T-helper 17 cell (primary cell): ENCODE measurements around the gene NAT16. TPM values are rescaled to one million over a fixed set of nuclear protein-coding genes. Genes with fewer than 3 reads are reported as not detected.

Source experiments
- ATAC-seq: fragments of 150-1000 bp; cut with Tn5 transposase; 2 replicates; pipeline ENCODE4 v1.10.0; 2021; ENCODE audit warnings: mild to moderate bottlenecking, moderate library complexity
- DNase-seq, 3 donors: peaks; one replicate each; pipeline versions ENCODE4 v3.0.0 to v3.0.0-alpha.2; 2020 to 2021
- H3K9me3 ChIP-seq: one replicate; pipeline ENCODE4 v1.7.0; 2013; ENCODE audit warnings: low read length, mild to moderate bottlenecking; ENCODE audit not compliant: control insufficient read depth, poor library complexity, severe bottlenecking
- H3K27ac Mint-ChIP-seq: one replicate; pipeline ENCODE4 v1.8.0; 2022; ENCODE audit warnings: mild to moderate bottlenecking, moderate library complexity, mixed read lengths
- H3K27me3 Mint-ChIP-seq: one replicate; pipeline ENCODE4 v1.8.0; 2022; ENCODE audit warnings: mixed read lengths
- H3K36me3 Mint-ChIP-seq: one replicate; pipeline ENCODE4 v1.8.0; 2022; ENCODE audit warnings: low read depth, mixed read lengths
- H3K4me1 Mint-ChIP-seq: one replicate; pipeline ENCODE4 v1.8.0; 2022; ENCODE audit warnings: mild to moderate bottlenecking, mixed read lengths
- H3K4me3 Mint-ChIP-seq: one replicate; pipeline ENCODE4 v1.8.0; 2022; ENCODE audit warnings: mild to moderate bottlenecking, moderate library complexity, mixed read lengths
- total RNA-seq, 4 donors: library from RNA in 2 of 4; stranded (reverse) in 2 of 4; gene quantifications; one replicate each; pipeline ENCODE4 v1.2.3 and lab custom pipeline; 2022 to 2026

NAT16 gene
- total RNA-seq, 2 donors from 2014 or later, result not detected

- Mint-ChIP-seq H3K27me3 (peaks cover 54% of the 10 kb centered on the region), H3K27ac (peak within 1 kb of the TSS; percentile 84), H3K4me1 (peaks cover 42% of the 10 kb centered on the region), H3K4me3 (peak within 1 kb of the TSS; percentile 75), H3K36me3 (peaks cover 16% of the 10 kb centered on the region)
- H3K9me3 ChIP-seq, result no peaks in the 10 kb centered on the region
- DNase-seq (peak; percentile 85 to 93 (median 90)), ATAC-seq (peak; percentile 91)
Observed at GRCh38 chr7:101165075-101165957, 14.8 kb downstream of the NAT16 start, which contains the start of gene VGF. Gene VGF (minus strand): TSS chr7:101165569. CDS start chr7:101164843, 726 bp downstream.

GRCh38 chr7:101164071-101164840 is 15.8 kb downstream of the NAT16 start:
- Mint-ChIP-seq H3K27me3 (peaks cover 43% of the 10 kb centered on the region), H3K36me3 (peaks cover 16% of the 10 kb centered on the region), H3K4me1 (peaks cover 33% of the 10 kb centered on the region), H3K4me3 (peak overlapping the region; percentile 79), H3K27ac (no peak overlapping the region)
- ATAC-seq, result no peak
- peak in 1 of 3 donors; percentile 18 for DNase-seq
- no peaks in the 10 kb centered on the region for H3K9me3 ChIP-seq

- peaks cover 15% of the 10 kb centered on the region for H3K36me3 Mint-ChIP-seq
- H3K4me1 Mint-ChIP-seq, result peaks cover 29% of the 10 kb centered on the region
- DNase-seq (peak in 1 of 3 donors; percentile 20), ATAC-seq (no peak)
- peaks cover 35% of the 10 kb centered on the region for H3K27me3 Mint-ChIP-seq
- no peaks in the 10 kb centered on the region for H3K9me3 ChIP-seq
- peak overlapping the region; percentile 79 for H3K4me3 Mint-ChIP-seq
- peak overlapping the region; percentile 24 for H3K27ac Mint-ChIP-seq
Observed at GRCh38 chr7:101163279-101164070, 16.6 kb downstream of the NAT16 start.

- no peak for DNase-seq
- Mint-ChIP-seq H3K4me3 (peak overlapping the region; percentile 79), H3K27ac (no peak overlapping the region), H3K27me3 (peaks cover 28% of the 10 kb centered on the region), H3K36me3 (peaks cover 13% of the 10 kb centered on the region), H3K4me1 (peaks cover 24% of the 10 kb centered on the region)
- no peaks in the 10 kb centered on the region for H3K9me3 ChIP-seq
- no peak for ATAC-seq
Observed at GRCh38 chr7:101162551-101163278, 17.4 kb downstream of the NAT16 start.

- Mint-ChIP-seq H3K4me3 (peak overlapping the region; percentile 62), H3K36me3 (peaks cover 9% of the 10 kb centered on the region), H3K27me3 (peaks cover 19% of the 10 kb centered on the region), H3K27ac (no peak overlapping the region), H3K4me1 (peaks cover 20% of the 10 kb centered on the region)
- H3K9me3 ChIP-seq, result no peaks in the 10 kb centered on the region
- no peak for DNase-seq
- ATAC-seq, result no peak
Observed at GRCh38 chr7:101161692-101162471, 18.2 kb downstream of the NAT16 start.

GRCh38 chr7:101160910-101161309 is 19.2 kb downstream of the NAT16 start:
- Mint-ChIP-seq H3K27me3 (peaks cover 13% of the 10 kb centered on the region), H3K27ac (no peak overlapping the region), H3K4me1 (peaks cover 20% of the 10 kb centered on the region), H3K4me3 (peak overlapping the region; percentile 12), H3K36me3 (peaks cover 9% of the 10 kb centered on the region)
- DNase-seq, result no peak
- ATAC-seq, result no peak
- no peaks in the 10 kb centered on the region for H3K9me3 ChIP-seq

- ATAC-seq (no peak), DNase-seq (no peak)
- Mint-ChIP-seq H3K4me1 (peaks cover 20% of the 10 kb centered on the region), H3K27ac (no peak overlapping the region), H3K4me3 (no peak overlapping the region), H3K36me3 (peaks cover 9% of the 10 kb centered on the region), H3K27me3 (peaks cover 5% of the 10 kb centered on the region)
- no peaks in the 10 kb centered on the region for H3K9me3 ChIP-seq
Observed at GRCh38 chr7:101159696-101160674, 20.1 kb downstream of the NAT16 start.

GRCh38 chr7:101156866-101157589 is 23.1 kb downstream of the NAT16 start:
- H3K27me3 Mint-ChIP-seq, result no peaks in the 10 kb centered on the region
- no peak overlapping the region for H3K27ac Mint-ChIP-seq
- DNase-seq (no peak), ATAC-seq (no peak)
- H3K36me3 Mint-ChIP-seq, result peaks cover 9% of the 10 kb centered on the region
- H3K4me3 Mint-ChIP-seq, result peak overlapping the region; percentile 41
- peaks cover 22% of the 10 kb centered on the region for H3K4me1 Mint-ChIP-seq
- no peaks in the 10 kb centered on the region for H3K9me3 ChIP-seq

GRCh38 chr7:101156277-101156676 is 23.8 kb downstream of the NAT16 start:
- H3K4me3 Mint-ChIP-seq, result no peak overlapping the region
- ATAC-seq (no peak), DNase-seq (no peak)
- H3K36me3 Mint-ChIP-seq, result peaks cover 7% of the 10 kb centered on the region
- H3K27ac Mint-ChIP-seq, result no peak overlapping the region
- H3K27me3 Mint-ChIP-seq, result no peaks in the 10 kb centered on the region
- no peaks in the 10 kb centered on the region for H3K9me3 ChIP-seq
- peaks cover 22% of the 10 kb centered on the region for H3K4me1 Mint-ChIP-seq

GRCh38 chr7:101155303-101155702 is 24.8 kb downstream of the NAT16 start:
- Mint-ChIP-seq H3K27me3 (no peaks in the 10 kb centered on the region), H3K27ac (peak overlapping the region; percentile 47), H3K4me1 (peaks cover 22% of the 10 kb centered on the region), H3K4me3 (peak overlapping the region; percentile 92), H3K36me3 (peaks cover 6% of the 10 kb centered on the region)
- DNase-seq (no peak), ATAC-seq (no peak)
- no peaks in the 10 kb centered on the region for H3K9me3 ChIP-seq
